HEK293 (cell line): ENCODE results near the gene UQCR11.

Experiments
- CTCF ChIA-PET: fragments of 350-600 bp; formaldehyde crosslinking; extraction: SDS; loops from one replicate; lab custom pipeline; 2021; ENCODE audit warnings: antibody characterized with exemption; lab: Yijun Ruan, JAX
- POLR2A ChIA-PET: fragments of 300-600 bp; formaldehyde crosslinking; extraction: SDS; loops from one replicate; lab custom pipeline; 2020; ENCODE audit warnings: antibody characterized with exemption, inconsistent platforms; lab: Yijun Ruan, JAX
- H3K27ac ChIP-seq: fragments of 200-500 bp; sonication (Bioruptor generic); 2 replicates; pipeline ENCODE4 v1.5.1; 2014; ENCODE audit warnings: low read depth, low read length, control low read depth, inconsistent platforms; ENCODE audit errors: extremely low read depth
- H3K36me3 ChIP-seq, 2 experiments: fragments of 200-500 bp in 1 of 2; sonication (Bioruptor generic) in 1 of 2; 1 replicate in 1 of 2; 2 replicates in 1 of 2; pipeline ENCODE4 v1.5.1; 2014 to 2017; ENCODE audit warnings: inconsistent platforms in 2 of 2, low read length in 2 of 2; ENCODE audit not compliant: control insufficient read depth in 2 of 2, insufficient read depth in 1 of 2
- H3K4me1 ChIP-seq: fragments of 200-500 bp; sonication (Bioruptor generic); 2 replicates; pipeline ENCODE4 v1.5.1; 2014; ENCODE audit warnings: mild to moderate bottlenecking, low read length, inconsistent platforms; ENCODE audit not compliant: control insufficient read depth, insufficient read depth
- H3K4me3 ChIP-seq: 2 replicates; pipeline ENCODE4 v1.5.1; 2011; ENCODE audit warnings: low read depth, mild to moderate bottlenecking, control low read depth, low read length, moderate library complexity
- H3K9me3 ChIP-seq: fragments of 200-500 bp; sonication (Bioruptor generic); 2 replicates; pipeline ENCODE4 v1.5.1; 2014; ENCODE audit warnings: low read depth, low read length, inconsistent platforms; ENCODE audit not compliant: control insufficient read depth, insufficient read depth
- GLI4 ChIP-seq: fragments of 450-650 bp; formaldehyde crosslinking; IDR thresholded peaks from 2 replicates; pipeline ENCODE4 v1.5.1; 2016; ENCODE audit warnings: missing biosample characterization, missing genetic modification characterization
- GLIS1 ChIP-seq: fragments of 450-650 bp; formaldehyde crosslinking; IDR thresholded peaks from 2 replicates; pipeline ENCODE4 v1.5.1; 2016; ENCODE audit warnings: missing biosample characterization, missing genetic modification characterization
- GLIS2 ChIP-seq: fragments of 450-650 bp; formaldehyde crosslinking; IDR thresholded peaks from 2 replicates; pipeline ENCODE4 v1.5.1; 2016; ENCODE audit warnings: missing biosample characterization, missing genetic modification characterization
- MEIS1 ChIP-seq: sonication (generic); formaldehyde crosslinking; IDR thresholded peaks from 2 replicates; pipeline ENCODE4 v1.8.1; 2022; ENCODE audit warnings: missing genetic modification reagents, mild to moderate bottlenecking, borderline replicate concordance
- PRDM1 ChIP-seq: fragments of 450-650 bp; formaldehyde crosslinking; IDR thresholded peaks from 2 replicates; pipeline ENCODE4; 2016; ENCODE audit warnings: missing biosample characterization, missing genetic modification characterization
- SALL2 ChIP-seq: fragments of 450-650 bp; formaldehyde crosslinking; IDR thresholded peaks from 2 replicates; pipeline ENCODE4 v1.5.0; 2017; ENCODE audit warnings: missing biosample characterization, mild to moderate bottlenecking, missing genetic modification characterization, borderline replicate concordance
- SCRT2 ChIP-seq: fragments of 450-650 bp; formaldehyde crosslinking; IDR thresholded peaks from 2 replicates; pipeline ENCODE4 v1.5.1; 2016; ENCODE audit warnings: missing biosample characterization, missing genetic modification characterization
- ZNF114 ChIP-seq: fragments of 450-650 bp; formaldehyde crosslinking; IDR thresholded peaks from 2 replicates; pipeline ENCODE4 v1.5.0; 2017; ENCODE audit warnings: missing biosample characterization, missing genetic modification characterization
- ZNF121 ChIP-seq: fragments of 450-650 bp; formaldehyde crosslinking; IDR thresholded peaks from 2 replicates; pipeline ENCODE4 v1.5.1; 2016; ENCODE audit warnings: missing biosample characterization, missing genetic modification characterization
- ZNF157 ChIP-seq: fragments of 450-650 bp; formaldehyde crosslinking; IDR thresholded peaks from 2 replicates; pipeline ENCODE4 v1.5.1; 2016; ENCODE audit warnings: missing biosample characterization, missing genetic modification characterization
- ZNF174 ChIP-seq: fragments of 450-650 bp; formaldehyde crosslinking; IDR thresholded peaks from 2 replicates; pipeline ENCODE4 v1.5.0; 2017; ENCODE audit warnings: missing biosample characterization, mild to moderate bottlenecking, missing genetic modification characterization
- ZNF266 ChIP-seq: fragments of 450-650 bp; formaldehyde crosslinking; IDR thresholded peaks from 2 replicates; pipeline ENCODE4 v1.5.1; 2016; ENCODE audit warnings: missing biosample characterization, missing genetic modification characterization, low read depth
- ZNF366 ChIP-seq: fragments of 450-650 bp; formaldehyde crosslinking; conservative IDR thresholded peaks from 2 replicates; pipeline ENCODE4 v1.5.1; 2016; ENCODE audit warnings: missing biosample characterization, missing genetic modification characterization
- ZNF510 ChIP-seq: fragments of 450-650 bp; formaldehyde crosslinking; IDR thresholded peaks from 2 replicates; pipeline ENCODE4 v1.5.1; 2018; ENCODE audit warnings: mild to moderate bottlenecking, missing genetic modification characterization, missing biosample characterization; ENCODE audit not compliant: insufficient replicate concordance
- ZNF530 ChIP-seq: fragments of 450-650 bp; formaldehyde crosslinking; IDR thresholded peaks from 2 replicates; pipeline ENCODE4 v1.5.1; 2016; ENCODE audit warnings: low read depth, missing biosample characterization, missing genetic modification characterization
- ZNF548 ChIP-seq: fragments of 450-650 bp; formaldehyde crosslinking; IDR thresholded peaks from 2 replicates; pipeline ENCODE4 v1.5.1; 2016; ENCODE audit warnings: missing biosample characterization, missing genetic modification characterization
- ZNF561 ChIP-seq: fragments of 450-650 bp; IDR thresholded peaks from 2 replicates; pipeline ENCODE4 v1.5.1; 2018; ENCODE audit warnings: missing biosample characterization, missing genetic modification characterization, borderline replicate concordance
- ZNF837 ChIP-seq: fragments of 450-650 bp; formaldehyde crosslinking; IDR thresholded peaks from 2 replicates; pipeline ENCODE4 v1.5.1; 2016; ENCODE audit warnings: missing biosample characterization, missing genetic modification characterization
- ZSCAN23 ChIP-seq: fragments of 450-650 bp; formaldehyde crosslinking; IDR thresholded peaks from 2 replicates; pipeline ENCODE4 v1.5.1; 2016; ENCODE audit warnings: missing biosample characterization, missing genetic modification characterization
- TF ChIP-seq, protein P1 (sequence below): fragments of 450-650 bp; formaldehyde crosslinking; IDR thresholded peaks from 2 replicates; pipeline ENCODE4 v1.5.1; 2016; ENCODE audit warnings: missing biosample characterization, missing genetic modification characterization
- TF ChIP-seq, protein P2 (sequence below): fragments of 450-650 bp; formaldehyde crosslinking; optimal IDR thresholded peaks from 2 replicates; pipeline ENCODE3; 2016; ENCODE audit warnings: missing biosample characterization, mild to moderate bottlenecking, missing genetic modification characterization
- TF ChIP-seq, protein P3 (sequence below): fragments of 450-650 bp; formaldehyde crosslinking; IDR thresholded peaks from 2 replicates; pipeline ENCODE4 v1.5.1; 2017; ENCODE audit warnings: missing biosample characterization, missing genetic modification characterization

UQCR11 gene

DNA sequence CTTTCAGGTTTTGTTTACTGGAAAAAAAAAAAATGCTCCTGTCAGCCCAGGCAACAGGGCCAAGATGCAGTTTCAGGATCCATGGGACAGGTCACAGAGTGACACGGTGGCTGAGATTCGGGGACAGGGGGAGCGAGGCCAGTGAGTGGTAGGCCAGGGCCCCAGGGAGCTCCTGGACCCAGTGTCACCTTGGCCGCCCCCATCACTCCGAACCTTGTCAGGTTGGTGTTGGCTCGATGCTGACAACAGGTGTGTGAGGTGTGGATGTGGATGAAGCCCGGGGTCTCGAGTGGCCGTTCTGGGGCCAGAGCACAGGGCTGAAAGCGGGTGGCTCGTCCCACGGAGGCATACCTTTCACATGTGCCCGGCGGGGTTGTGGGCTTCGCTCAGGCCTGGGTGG lies 6.1 kb upstream of the UQCR11 start:
- ChIA-PET CTCF (no interaction called here), POLR2A (no interaction called here)
- H3K4me1 ChIP-seq, result no peaks in the 10 kb centered on the region
- H3K27ac ChIP-seq, result no peak overlapping the region
- no peak overlapping the region for H3K4me3 ChIP-seq
- TF ChIP-seq MEIS1 (CRISPR knock-in tag) (no peak), ZNF366 (tag by site-specific recombination) (no peak), PRDM1 (no peak), GLI4 (tag by site-specific recombination) (no peak), SCRT2 (tag by site-specific recombination) (peak; percentile 57; the same call in 1 of the 2 replicates), ZNF114 (tag by site-specific recombination) (no peak), ZNF174 (tag by site-specific recombination) (no peak), SALL2 (tag by site-specific recombination) (no peak), ZNF157 (tag by site-specific recombination) (peak; percentile 30; the same call in 1 of the 2 replicates), ZNF561 (tag by site-specific recombination) (no peak), ZNF548 (tag by site-specific recombination) (no peak), ZNF266 (tag by site-specific recombination) (no peak), ZNF530 (no peak)
- TF ChIP-seq, protein P1, sequence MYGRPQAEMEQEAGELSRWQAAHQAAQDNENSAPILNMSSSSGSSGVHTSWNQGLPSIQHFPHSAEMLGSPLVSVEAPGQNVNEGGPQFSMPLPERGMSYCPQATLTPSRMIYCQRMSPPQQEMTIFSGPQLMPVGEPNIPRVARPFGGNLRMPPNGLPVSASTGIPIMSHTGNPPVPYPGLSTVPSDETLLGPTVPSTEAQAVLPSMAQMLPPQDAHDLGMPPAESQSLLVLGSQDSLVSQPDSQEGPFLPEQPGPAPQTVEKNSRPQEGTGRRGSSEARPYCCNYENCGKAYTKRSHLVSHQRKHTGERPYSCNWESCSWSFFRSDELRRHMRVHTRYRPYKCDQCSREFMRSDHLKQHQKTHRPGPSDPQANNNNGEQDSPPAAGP (tag by site-specific recombination), result no peak
- H3K9me3 ChIP-seq, result no peaks in the 10 kb centered on the region
- H3K36me3 ChIP-seq, result peaks cover 11 to 62% of the 10 kb centered on the region in 2 experiments; a peak in 2 of 3 replicates

DNA sequence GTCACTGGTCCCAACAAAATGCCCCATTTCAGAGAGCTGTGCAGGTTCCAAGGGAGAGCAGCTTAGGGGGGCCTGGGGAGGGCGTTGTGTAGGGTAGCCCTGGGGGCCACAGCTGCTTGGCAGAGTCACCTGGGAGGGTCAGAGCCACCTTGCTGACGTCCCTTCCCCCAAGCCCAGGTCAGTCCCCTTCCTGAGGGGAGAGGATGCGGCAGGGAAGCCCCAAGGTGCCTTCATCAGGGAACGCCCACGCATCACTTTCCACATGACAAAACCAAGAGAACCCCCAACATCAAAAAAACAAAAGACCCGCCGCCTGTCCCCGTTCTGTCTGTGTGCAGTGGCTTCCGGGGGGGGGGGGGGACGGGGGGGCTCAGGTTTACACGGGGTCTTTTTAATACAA lies 5.3 kb upstream of the UQCR11 start:
- no peaks in the 10 kb centered on the region for H3K9me3 ChIP-seq
- no peak overlapping the region for H3K27ac ChIP-seq
- no peak overlapping the region for H3K4me3 ChIP-seq
- peaks cover 9 to 56% of the 10 kb centered on the region in 2 experiments; a peak in 2 of 3 replicates for H3K36me3 ChIP-seq
- CTCF ChIA-PET, result no interaction called here
- TF ChIP-seq, protein P2, sequence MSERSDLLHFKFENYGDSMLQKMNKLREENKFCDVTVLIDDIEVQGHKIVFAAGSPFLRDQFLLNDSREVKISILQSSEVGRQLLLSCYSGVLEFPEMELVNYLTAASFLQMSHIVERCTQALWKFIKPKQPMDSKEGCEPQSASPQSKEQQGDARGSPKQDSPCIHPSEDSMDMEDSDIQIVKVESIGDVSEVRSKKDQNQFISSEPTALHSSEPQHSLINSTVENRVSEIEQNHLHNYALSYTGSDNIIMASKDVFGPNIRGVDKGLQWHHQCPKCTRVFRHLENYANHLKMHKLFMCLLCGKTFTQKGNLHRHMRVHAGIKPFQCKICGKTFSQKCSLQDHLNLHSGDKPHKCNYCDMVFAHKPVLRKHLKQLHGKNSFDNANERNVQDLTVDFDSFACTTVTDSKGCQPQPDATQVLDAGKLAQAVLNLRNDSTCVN (tag by site-specific recombination), result no peak
- TF ChIP-seq ZNF121 (tag by site-specific recombination) (no peak), ZSCAN23 (tag by site-specific recombination) (no peak)
- TF ChIP-seq, protein P3, sequence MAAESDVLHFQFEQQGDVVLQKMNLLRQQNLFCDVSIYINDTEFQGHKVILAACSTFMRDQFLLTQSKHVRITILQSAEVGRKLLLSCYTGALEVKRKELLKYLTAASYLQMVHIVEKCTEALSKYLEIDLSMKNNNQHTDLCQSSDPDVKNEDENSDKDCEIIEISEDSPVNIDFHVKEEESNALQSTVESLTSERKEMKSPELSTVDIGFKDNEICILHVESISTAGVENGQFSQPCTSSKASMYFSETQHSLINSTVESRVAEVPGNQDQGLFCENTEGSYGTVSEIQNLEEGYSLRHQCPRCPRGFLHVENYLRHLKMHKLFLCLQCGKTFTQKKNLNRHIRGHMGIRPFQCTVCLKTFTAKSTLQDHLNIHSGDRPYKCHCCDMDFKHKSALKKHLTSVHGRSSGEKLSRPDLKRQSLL (tag by site-specific recombination), result no peak
- TF ChIP-seq, all 188 proteins: peak for 0
- no peaks in the 10 kb centered on the region for H3K4me1 ChIP-seq
- POLR2A ChIA-PET, result no interaction called here

DNA sequence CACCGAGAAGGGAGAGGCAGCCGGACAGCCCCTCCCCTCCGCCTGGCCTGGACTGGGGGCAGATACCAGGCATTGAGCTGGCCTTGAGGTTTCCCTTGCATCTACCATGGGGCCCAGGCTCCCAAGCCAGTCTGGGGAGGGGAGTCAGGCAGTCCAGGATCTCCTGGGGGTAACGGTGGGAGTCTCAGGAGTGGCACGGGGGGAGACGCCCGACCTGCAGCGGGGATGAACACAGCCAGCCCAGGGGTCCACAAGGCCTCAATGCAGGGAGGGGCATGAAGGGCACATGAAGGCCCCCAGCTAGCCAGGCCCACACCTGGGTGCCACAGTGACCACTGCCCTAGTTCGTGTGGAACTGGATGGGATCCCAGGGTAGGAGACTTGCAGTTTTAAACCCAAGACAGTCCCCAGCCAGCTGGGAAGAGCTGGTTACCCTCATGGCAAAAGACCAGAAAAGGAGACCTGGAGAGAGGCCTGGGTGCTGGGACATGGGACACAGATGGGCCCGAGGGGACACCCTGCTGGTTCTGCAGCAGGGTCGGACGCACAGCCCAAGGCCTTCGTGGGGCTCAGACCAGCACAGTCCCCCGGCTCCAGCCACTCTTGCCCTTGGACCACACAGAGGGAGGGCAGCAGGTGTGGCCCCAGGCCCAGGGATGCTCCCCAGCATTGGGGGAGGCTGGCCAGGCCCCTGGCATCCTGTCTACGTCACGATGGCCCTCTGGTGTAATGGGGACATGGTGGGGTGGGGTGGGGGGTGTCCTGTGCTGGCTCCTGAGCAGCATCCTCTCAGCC lies 4.6 kb upstream of the UQCR11 start:
- H3K4me1 ChIP-seq, result no peaks in the 10 kb centered on the region
- no peaks in the 10 kb centered on the region for H3K9me3 ChIP-seq
- H3K36me3 ChIP-seq, result peaks cover 5 to 49% of the 10 kb centered on the region in 2 experiments; a peak in 2 of 3 replicates
- H3K27ac ChIP-seq, result no peak overlapping the region
- peak; percentile 23; the same call in 1 of the 2 replicates for TF ChIP-seq GLIS2
- no peak for TF ChIP-seq ZNF510 (tag by site-specific recombination)
- TF ChIP-seq GLIS1 (tag by site-specific recombination), result peak; percentile 91
- TF ChIP-seq ZNF837 (tag by site-specific recombination), result no peak
- CTCF ChIA-PET, result no interaction called here
- H3K4me3 ChIP-seq, result no peak overlapping the region
- POLR2A ChIA-PET, result no interaction called here
